Smooth muscle cell (in vitro differentiated cells): ENCODE data around the gene SMPDL3B. TPM values are rescaled to one million over a fixed set of nuclear protein-coding genes. Genes with fewer than 3 reads are reported as not detected.
"Not testable (repeated sequence)": the region's sequence is repeated elsewhere in the genome, so short reads cannot be mapped to it uniquely, and the experiment has no call there.

ENCODE experiments used
- DNase-seq: peaks from one replicate; lab custom pipeline; 2025; ENCODE audit not compliant: unreplicated experiment; lab: John Stamatoyannopoulos, UW
- H2AFZ ChIP-seq: fragments of 200-600 bp; sonication (generic); 2 replicates; pipeline ENCODE4 v1.6.0; 2016; ENCODE audit warnings: antibody characterized with exemption, low read depth, mild to moderate bottlenecking
- H3F3A ChIP-seq: fragments of 200-600 bp; sonication (generic); 2 replicates; pipeline ENCODE4 v1.6.0; 2017; ENCODE audit warnings: antibody characterized with exemption, low read depth
- H3K27ac ChIP-seq: fragments of 200-600 bp; sonication (generic); 2 replicates; pipeline ENCODE4 v1.5.1; 2016; ENCODE audit warnings: low read depth, mild to moderate bottlenecking
- H3K27me3 ChIP-seq: fragments of 200-600 bp; sonication (generic); 2 replicates; pipeline ENCODE4 v1.6.1; 2016; ENCODE audit warnings: low read depth, mild to moderate bottlenecking
- H3K36me3 ChIP-seq: fragments of 200-600 bp; sonication (generic); 2 replicates; pipeline ENCODE4 v1.5.1; 2016; ENCODE audit warnings: low read depth
- H3K4me1 ChIP-seq: fragments of 200-600 bp; sonication (generic); 2 replicates; pipeline ENCODE4 v1.5.1; 2016; ENCODE audit warnings: low read depth
- H3K4me2 ChIP-seq: fragments of 200-600 bp; sonication (generic); 2 replicates; pipeline ENCODE4 v1.6.0; 2016; ENCODE audit warnings: mild to moderate bottlenecking
- H3K4me3 ChIP-seq: fragments of 200-600 bp; sonication (generic); 2 replicates; pipeline ENCODE4 v1.5.1; 2016; ENCODE audit warnings: mild to moderate bottlenecking
- H3K79me2 ChIP-seq: fragments of 200-600 bp; sonication (generic); 2 replicates; pipeline ENCODE4 v1.6.0; 2016; ENCODE audit warnings: low read depth, mild to moderate bottlenecking
- H3K9ac ChIP-seq: fragments of 200-600 bp; sonication (generic); 2 replicates; pipeline ENCODE4 v1.6.0; 2016; ENCODE audit warnings: low read depth
- H3K9me3 ChIP-seq: fragments of 200-600 bp; sonication (generic); replicated peaks from 2 replicates; pipeline ENCODE4 v1.5.1; 2016; ENCODE audit warnings: low read depth
- H4K20me1 ChIP-seq: fragments of 200-600 bp; sonication (generic); 2 replicates; pipeline ENCODE4 v1.6.0; 2016; ENCODE audit warnings: low read depth
- CTCF ChIP-seq: fragments of 200-600 bp; sonication (generic); IDR thresholded peaks from 2 replicates; pipeline ENCODE4 v1.5.1; 2017; ENCODE audit warnings: borderline replicate concordance, mild to moderate bottlenecking, antibody characterized with exemption; ENCODE audit not compliant: insufficient read depth, poor library complexity, severe bottlenecking
- WGBS: methylation state at CpG from one replicate; pipeline ENCODE4 v1.1.7; 2016; ENCODE audit warnings: low lambda C conversion rate; 5-methylcytosine and 5-hydroxymethylcytosine counted together
- polyA plus RNA-seq: library from polyadenylated mRNA; unstranded; fragments of >200 nt; fragmentation: Nextera tagmentation; extraction: Ambion mirVana; gene quantifications from 2 replicates; pipeline ENCODE4 v1.2.1, GENCODE V29; 2016
- total RNA-seq: library from RNA; depleted of rRNA; stranded (reverse); fragments of >200 nt; gene quantifications from 2 replicates; pipeline ENCODE4 v1.2.3, GENCODE V29; 2014

The SMPDL3B gene
- total and polyA plus RNA-seq, 2 experiments from 2014 or later = 0.41 TPM; not detected in 1

- 69% methylated on average over 3 of the region's 3 CpGs for WGBS
- no peak overlapping the region for H3K4me2 ChIP-seq
- H3K27ac ChIP-seq = no peak overlapping the region
- H3K79me2 ChIP-seq = no peaks in the 10 kb centered on the region
- no peak for TF ChIP-seq CTCF
- H3K27me3 ChIP-seq = no peaks in the 10 kb centered on the region
- no peak overlapping the region for H3K9ac ChIP-seq
- H3K9me3 ChIP-seq = peaks cover 3% of the 10 kb centered on the region
- no peaks in the 10 kb centered on the region for H3K4me1 ChIP-seq
- H3K4me3 ChIP-seq = no peak overlapping the region
- DNase-seq = no peak
- H3K36me3 ChIP-seq = peaks cover 21% of the 10 kb centered on the region
- H4K20me1 ChIP-seq = no peaks in the 10 kb centered on the region
- no peaks in the 10 kb centered on the region for H3F3A ChIP-seq
- H2AFZ ChIP-seq = no peak overlapping the region
Observed at GRCh38 chr1:27993241-27993640, 58.4 kb downstream of the SMPDL3B start.

DNA sequence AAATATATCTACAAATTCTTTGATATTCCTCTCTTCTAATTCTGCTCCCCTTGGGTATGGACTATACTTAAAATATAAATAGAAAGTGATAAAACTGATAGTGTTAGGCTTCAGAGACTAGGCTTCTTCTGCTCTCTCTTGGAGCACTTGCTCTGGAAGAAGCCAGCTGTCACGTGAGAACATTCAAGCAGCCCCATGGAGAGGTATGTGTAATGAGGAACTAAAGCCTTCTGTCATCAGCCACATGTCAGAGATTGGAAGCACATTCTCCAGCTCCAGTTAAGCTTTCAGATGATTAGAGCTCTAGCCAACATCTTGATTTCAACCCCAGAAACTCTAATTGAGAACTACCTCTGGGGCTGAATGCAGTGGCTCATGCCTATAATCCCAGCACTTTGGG lies 59.3 kb downstream of the SMPDL3B start:
- H3K27me3 ChIP-seq = no peaks in the 10 kb centered on the region
- peaks cover 22% of the 10 kb centered on the region for H3K36me3 ChIP-seq
- no peak overlapping the region for H2AFZ ChIP-seq
- no peak for DNase-seq
- H3K9me3 ChIP-seq = peaks cover 3% of the 10 kb centered on the region
- no peak overlapping the region for H3K27ac ChIP-seq
- 56% methylated on average over 1 of the region's 1 CpG for WGBS
- no peak overlapping the region for H3K9ac ChIP-seq
- no peaks in the 10 kb centered on the region for H3K4me1 ChIP-seq
- no peaks in the 10 kb centered on the region for H3F3A ChIP-seq
- TF ChIP-seq CTCF = no peak
- H3K4me2 ChIP-seq = no peak overlapping the region
- H3K79me2 ChIP-seq = no peaks in the 10 kb centered on the region
- no peak overlapping the region for H3K4me3 ChIP-seq
- H4K20me1 ChIP-seq = no peaks in the 10 kb centered on the region

GRCh38 chr1:27994526-27994925 lies 59.7 kb downstream of the SMPDL3B start:
- H2AFZ ChIP-seq, H3K79me2 ChIP-seq, H4K20me1 ChIP-seq, H3K4me2 ChIP-seq, H3K9me3 ChIP-seq, H3K4me1 ChIP-seq, H3K27me3 ChIP-seq, H3K9ac ChIP-seq, H3K27ac ChIP-seq, DNase-seq, H3K4me3 ChIP-seq, H3F3A ChIP-seq: not testable (repeated sequence)
- whole genome bisulfite sequencing = 99% methylated on average over 6 of the region's 6 CpGs
- peaks cover 25% of the 10 kb centered on the region for H3K36me3 ChIP-seq

DNA sequence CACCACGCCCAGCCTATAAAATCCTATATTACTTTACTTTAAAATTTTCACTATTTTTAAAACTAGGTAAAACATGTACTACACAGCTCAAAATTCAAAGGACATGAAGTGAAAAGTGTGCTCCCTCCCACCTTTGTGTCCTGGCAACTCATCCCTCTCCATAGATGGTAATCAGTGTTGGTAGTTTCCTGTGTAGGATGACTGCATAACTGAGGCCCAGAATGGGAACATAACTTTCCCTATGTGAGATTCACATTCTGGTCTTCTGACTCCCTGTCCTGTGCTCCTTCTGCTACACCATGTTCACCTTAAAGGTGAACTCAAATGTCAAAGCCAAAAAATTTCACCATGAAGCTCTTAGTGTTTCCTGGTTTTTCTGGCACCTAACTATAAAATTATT lies 64.3 kb downstream of the SMPDL3B start:
- Histone ChIP-seq H3F3A (no peaks in the 10 kb centered on the region), H3K9me3 (no peaks in the 10 kb centered on the region), H3K4me2 (no peak overlapping the region), H4K20me1 (no peaks in the 10 kb centered on the region), H3K27me3 (no peaks in the 10 kb centered on the region), H3K4me3 (no peak overlapping the region), H3K36me3 (peaks cover 21% of the 10 kb centered on the region), H3K9ac (no peak overlapping the region), H2AFZ (no peak overlapping the region), H3K4me1 (no peaks in the 10 kb centered on the region), H3K27ac (no peak overlapping the region), H3K79me2 (no peaks in the 10 kb centered on the region)
- no peak for DNase-seq
- WGBS = 96% methylated on average over 1 of the region's 1 CpG
- TF ChIP-seq CTCF = no peak
